Kidney glomerular epithelial cell (primary cell): ENCODE results near the gene DOK7.

Experiments used
- DNase-seq: peaks from one replicate; lab custom pipeline; 2025; lab: John Stamatoyannopoulos, UW

The DOK7 gene

DNA sequence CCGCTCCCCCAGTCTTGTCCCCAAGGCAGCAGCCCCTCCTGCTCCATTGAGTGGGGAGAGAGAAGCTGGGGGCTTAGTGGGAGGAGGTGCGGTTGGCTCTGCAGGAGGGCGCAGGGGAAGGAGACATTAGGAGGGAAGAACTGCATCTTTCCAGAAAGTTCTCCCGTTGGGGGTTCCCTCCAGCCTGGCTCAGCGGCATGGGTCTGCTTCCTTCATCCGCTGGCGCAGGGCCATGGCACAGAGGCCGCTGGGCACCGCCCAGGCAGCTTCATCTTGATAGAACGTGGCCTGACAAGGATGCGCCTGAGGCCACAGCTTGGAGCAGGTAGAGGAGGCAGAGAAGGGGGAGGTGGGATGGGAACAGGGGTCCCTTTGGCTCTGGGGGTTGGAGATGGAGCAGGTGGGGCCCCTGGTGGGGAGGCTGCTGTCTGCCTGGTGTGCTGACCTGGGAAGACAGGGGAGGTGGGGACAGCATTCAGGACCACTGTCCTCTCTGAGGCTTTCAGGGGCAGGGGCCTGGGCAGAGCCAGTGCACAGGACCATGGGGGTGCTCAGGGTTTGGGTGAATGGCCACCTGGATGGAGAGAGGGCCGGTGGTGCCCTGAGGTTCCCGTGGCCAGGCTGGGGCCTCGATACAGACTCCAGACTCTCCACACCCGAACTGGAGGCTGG, 12.1 kb downstream of the DOK7 start:
- DNase-seq, result no peak

DNA sequence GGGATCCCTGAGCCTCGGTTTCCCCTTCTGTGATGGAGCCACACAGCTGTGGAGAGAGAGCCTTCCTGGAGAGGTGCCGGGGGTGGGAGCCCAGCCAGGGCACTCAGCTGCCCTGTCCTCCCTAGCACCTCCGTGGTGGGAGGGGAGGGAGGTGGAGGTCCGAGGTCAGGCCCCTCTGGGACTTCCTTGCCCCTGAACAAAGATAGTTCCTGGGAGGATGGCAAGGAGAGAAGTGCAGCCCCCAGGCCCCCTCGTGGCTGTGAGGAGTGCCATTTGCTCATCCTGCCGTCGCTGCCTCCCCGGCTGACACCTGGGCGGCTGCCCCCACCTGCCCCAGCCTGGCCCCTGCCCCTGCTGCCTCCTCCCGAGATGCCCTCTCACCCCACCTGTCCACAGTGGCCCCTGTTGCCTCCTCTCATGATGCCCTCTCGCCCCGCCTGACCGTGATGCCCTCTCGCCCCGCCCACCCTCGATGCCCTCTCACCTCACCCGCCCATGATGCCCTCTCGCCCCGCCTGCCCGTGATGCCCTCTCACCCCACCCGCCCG, 12.7 kb downstream of the DOK7 start:
- no peak for DNase-seq

DNA sequence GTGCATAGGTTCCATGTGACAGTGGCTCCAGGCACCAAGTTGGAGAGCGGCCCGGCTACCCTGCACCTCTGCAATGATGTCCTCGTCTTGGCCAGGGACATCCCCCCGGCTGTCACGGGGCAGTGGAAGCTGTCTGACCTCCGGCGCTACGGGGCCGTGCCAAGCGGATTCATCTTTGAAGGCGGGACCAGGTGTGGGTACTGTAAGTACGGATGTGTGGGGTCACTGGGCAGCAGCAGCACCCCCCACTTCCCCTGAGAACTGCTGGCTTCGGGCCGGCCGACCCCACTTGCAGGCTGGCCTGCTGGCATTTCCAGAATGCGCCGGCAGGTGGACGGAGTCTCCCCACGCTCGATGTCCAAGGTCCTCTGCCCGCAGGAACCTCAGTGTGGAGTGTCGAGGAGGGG, 13.2 kb downstream of the DOK7 start:
- DNase-seq, result no peak

DNA sequence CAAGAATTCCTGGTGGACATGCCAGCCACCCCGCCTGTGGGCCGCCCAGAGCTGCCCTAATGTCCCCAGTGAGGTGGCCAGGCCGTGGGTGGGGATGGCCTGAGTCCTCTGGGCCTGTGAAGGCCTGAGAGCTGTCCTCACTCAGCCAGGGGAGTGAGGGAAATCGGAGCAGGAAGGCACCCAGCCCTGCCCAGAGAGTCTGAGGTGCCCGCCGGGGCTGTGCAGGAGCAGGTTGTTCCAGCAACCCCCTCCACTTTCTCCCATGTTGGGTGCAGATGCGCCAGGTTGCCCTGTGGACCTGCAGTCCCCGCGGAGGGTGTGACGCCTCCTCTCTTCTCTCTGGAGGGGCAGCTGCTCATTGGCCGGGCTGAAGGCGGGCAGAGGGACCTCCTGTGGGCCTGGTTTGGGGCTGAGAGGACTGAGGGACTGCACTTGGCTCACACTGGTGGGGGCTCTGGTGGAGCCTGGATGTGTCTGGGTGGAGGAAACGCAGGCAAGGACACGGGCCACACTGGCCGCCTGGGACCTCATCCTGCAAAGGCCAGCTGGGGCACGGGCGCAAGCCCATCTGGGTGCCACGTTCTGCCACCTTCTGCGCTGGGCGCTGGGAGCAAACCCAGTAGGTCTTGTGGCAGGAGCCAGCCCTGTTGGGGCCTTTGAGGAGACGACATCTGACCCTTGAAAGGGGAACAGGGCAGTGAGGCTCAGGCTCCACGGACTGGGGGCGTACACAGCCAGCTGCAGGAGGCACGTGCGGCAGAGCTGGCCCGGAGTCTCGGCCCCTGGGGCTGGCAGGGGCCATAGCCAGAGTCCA, 14.0 kb downstream of the DOK7 start:
- DNase-seq, result no peak

DNA sequence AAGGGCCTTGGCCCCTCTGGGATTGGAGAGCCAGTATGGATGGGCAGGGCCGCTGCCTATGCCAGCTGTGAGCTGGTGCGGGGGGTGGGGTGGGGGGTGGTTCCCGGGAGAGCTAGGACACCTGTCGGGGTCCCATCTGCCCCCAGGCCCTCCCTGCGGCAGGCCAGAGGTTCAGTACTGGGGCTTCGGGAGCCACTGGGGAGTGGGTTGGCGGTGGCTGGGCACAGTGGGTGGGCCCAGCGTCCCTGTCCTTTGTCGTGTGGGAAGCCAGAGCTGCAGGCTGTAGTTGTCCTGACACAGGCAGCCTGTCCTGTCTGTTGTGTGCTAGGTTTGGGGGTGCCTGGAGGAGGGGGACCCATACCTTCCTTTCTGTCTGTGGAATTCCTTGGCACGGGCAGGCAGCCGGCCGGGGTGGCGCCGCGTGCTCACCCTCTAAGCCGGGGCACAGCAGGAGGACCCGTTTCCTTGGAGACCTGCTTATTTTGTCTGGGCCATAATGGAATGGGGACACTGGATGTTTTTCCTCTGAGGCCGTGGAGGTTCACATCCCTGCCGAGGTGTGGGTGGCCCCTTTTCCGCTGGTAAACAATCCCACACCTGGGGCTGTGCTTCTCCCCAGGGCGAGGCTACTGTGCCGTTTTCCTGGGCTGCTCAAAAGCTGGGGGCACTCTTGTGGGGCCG, 14.8 kb downstream of the DOK7 start:
- DNase-seq, result no peak

DNA sequence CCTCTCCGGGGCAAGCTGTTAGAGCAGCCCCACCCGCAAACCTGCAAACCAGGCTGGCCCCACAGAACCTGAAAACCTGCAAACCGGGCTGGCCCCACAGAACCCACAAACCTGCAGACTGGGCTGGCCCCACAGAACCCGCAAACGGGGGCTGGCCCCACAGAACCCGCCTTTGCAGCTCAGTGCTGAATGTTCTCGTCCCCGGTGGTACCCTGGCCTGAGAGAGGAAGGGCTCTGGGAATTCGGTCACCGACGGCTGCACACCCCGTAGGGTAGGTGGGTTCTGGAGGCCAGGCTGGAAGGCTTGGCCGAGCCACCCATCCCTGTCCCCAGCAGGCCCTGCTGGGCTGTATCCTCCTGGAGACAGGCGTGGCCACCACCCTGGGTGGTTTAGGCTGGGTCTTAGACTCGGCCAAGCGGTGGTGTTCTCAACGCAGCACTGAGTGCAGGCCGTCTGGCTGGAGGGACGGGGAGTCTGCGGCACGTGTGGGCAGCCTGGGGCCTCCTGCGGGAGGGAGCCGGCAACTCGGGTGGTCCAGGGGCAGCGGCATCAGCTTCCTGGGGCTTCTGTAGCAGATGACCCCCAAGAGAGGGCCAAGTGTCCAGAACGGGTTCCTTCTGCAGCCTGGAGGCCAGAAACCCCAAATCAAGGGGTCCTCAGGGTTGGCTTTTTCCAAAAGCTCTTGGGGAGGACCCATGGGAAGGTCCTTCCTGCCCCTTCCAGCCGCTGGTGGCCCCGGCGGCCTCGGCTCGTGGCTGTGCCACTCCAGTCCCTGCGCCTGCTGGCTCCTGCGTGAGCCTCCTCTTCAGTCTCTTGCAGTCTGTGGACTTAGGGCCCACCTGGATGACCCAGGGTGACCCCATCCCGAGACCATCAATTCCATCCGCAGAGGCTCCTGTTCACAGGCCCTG, 15.6 kb downstream of the DOK7 start:
- DNase-seq, result no peak

DNA sequence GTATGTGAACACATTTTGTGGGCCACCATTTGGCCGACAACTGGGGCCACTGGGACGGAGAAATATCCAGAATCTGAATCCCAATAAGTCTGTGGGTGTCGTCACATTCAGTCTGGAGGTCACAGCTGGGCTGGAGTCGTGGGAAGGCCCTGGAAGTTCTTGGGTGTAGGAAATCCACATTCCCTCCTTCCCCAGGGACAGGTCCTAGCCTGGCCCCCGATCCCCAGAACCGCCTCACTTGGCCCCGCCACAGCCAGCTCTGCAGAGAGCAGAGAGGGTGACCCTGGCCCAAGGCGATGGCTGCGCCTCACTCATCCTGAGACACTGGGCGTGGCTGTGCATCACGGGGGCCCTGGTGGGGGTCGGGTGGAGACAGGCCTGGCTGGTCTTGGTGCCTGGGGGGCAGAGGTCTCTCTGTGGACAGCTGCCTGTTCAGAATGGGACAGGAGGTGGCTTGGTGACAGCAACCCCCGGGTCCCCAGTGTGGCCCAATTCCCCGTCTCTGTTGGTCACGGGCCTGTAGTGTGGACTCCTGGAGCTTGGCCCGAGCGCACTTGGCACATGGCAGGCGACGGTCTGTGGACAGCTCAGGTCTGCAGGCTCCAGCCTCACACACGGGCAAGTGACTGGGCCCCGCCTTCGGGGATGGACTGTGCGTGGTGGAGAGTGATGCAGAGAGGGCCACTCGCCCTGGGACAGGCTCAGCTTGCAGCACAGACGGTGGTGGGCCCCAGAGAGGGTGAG, 16.4 kb downstream of the DOK7 start:
- DNase-seq, result no peak

DNA sequence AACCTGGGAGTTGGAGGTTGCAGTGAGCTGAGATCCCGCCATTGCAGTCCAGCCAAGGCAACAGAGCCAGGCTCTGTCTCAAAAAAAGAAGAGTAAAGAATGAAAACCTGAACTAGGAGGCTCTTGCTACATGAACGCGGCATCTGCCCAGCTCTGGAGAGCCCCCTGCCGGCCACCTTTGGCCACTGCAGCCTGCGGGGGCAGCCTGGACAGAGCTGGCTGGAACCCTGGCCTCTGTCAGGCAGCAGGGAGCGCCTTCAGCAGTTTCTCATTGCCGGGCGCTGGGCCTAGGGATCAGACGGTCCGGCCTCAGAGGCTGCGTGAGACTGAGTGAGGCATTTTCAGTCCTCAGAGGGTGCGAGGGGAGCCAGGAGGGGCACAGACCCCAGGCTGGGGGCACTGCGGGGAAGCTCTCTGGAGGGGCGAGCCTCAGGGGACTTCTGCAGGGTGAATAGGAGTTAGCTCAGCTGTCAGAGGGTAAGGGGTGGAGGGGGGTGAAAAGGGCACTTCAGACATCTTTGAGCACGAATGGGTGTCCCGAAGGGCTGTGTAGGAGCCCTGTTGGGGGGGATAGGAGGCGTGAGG, 17.5 kb downstream of the DOK7 start:
- DNase-seq, result peak; percentile 45

DNA sequence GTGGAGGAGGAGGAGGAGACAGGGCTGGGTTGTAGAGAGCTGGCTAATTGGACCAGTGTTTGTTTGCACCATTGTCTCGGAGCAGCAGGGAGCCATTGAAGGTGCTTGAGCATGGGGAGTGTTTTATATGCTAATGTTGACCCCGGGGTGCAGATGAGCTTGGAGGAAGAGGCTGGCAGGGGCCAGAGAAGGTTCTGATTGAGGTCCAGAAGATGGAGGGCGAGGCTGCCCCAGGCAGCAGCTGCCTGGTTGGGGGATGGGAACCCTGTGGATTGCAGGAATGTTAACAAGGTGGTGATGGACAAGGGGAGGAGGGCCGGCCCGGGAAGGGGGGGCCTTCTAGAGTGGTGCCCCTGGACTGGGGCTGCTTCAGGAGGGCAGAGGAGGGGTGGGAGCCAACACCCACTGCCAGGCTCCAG, 18.0 kb downstream of the DOK7 start:
- no peak for DNase-seq

DNA sequence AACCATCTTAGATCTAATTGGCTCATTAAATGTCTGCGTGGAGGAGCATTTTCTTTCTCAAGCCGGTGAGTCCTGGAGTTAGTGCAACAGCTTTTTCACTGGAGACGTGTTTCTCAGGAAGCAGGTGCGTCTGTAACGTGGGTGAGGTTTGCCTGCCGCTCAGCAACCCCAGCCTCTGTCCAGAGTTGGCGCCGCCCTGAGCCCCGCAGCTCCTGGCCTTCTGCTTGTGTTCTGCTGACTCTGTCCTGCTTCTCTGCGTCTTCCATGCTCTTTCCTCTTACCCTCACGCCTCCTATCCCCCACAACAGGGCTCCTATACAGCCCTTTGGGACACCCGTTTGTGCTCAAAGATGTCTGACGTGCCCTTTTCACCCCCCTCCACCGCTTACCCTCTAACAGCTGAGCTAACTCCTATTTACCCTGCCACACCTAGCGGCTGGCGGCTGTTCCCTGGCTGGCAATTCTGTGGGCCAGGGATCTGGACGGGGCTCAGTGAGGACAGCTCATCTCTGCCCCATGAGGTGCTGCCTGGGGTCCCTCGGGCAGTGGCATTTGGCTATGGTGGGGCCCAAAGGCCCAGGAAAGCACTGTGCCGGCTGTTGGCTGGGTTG, 18.8 kb downstream of the DOK7 start:
- DNase-seq, result no peak

DNA sequence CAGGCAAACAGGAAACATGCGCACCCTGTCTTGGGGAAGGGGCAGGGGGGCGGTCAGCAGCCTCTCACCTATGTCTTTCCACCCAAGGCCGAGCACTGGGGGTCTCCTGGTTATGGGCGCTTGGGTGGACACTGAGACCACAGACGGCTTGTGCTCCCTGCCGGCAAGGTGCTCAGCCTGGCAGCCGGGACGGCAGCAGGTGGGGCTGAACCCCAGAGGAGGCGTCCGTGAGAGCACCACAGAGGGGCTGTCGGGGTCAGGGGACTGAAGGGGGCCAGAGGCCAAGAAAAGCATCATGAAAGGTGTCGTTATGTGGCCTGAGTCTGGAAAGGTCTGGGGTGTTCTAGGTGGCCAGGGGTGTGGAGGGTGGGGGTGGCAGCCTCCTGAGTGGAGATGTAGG, 19.6 kb downstream of the DOK7 start:
- DNase-seq, result no peak

DNA sequence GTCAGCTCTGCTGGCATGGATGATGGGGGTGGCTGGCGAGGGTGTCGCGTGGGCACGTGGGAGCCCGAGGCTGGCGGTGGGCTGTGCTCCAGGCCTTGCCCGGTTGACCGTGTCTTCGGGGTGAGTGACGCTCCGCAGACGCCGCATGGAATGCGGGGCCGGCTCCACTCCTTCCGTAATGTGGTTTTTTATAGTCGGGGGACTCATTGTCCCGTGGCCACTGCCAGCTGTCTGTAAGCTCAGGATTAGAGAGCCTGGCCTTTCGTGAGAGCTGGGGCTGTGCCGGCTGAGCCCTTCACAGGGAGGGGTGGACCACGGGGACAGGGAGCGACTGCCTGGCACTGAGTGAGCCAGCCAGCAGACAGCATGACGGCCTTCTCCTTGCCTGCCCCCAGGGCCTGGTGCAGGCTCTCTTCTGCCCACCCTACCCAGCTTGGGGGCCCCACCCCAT, 20.4 kb downstream of the DOK7 start:
- DNase-seq, result no peak

DNA sequence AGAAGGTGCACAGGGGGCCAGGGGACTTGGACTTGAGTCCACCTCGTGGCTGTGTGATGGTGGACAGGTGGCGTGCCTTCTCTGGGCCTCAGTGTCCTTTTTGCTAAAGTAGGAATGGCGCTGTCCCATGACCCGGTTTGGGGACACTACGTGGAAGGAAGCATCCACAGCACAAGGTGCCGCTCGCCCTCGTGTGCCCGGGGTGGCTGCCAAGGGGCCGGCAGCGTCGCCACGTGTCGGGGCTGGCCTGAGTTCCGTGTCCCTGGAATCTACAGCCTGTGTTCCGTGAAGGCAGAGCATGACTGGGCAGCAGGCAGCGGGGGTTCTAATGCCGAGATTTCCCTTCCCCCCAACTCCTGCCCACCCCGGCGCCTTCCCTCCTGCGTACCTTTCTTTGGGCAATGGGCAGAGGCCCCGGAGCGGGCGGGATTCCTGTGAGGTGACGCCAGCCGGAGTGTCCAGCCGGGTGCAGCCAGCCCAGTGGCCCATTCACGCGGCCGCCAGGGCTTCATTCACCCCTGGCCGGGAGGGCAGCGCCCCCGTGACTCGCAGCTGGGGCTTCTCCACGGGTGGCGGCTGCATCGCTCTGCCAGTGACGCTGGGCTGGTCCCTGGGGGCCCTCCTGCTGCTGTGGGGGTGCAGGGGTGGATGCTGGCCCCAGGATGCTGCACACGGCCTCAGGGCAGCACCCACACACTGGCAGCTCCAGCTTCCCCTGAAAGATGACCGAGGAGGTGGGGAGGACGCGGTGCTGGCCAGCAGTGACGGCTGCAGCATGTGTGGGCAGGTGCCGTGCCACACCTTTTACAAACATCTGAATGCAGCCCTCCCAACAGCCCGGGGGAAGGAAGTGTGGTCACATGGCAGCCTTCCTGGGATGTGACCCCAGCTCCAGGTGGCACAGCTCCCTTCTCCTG, 21.2 kb downstream of the DOK7 start:
- peak; percentile 94 for DNase-seq

DNA sequence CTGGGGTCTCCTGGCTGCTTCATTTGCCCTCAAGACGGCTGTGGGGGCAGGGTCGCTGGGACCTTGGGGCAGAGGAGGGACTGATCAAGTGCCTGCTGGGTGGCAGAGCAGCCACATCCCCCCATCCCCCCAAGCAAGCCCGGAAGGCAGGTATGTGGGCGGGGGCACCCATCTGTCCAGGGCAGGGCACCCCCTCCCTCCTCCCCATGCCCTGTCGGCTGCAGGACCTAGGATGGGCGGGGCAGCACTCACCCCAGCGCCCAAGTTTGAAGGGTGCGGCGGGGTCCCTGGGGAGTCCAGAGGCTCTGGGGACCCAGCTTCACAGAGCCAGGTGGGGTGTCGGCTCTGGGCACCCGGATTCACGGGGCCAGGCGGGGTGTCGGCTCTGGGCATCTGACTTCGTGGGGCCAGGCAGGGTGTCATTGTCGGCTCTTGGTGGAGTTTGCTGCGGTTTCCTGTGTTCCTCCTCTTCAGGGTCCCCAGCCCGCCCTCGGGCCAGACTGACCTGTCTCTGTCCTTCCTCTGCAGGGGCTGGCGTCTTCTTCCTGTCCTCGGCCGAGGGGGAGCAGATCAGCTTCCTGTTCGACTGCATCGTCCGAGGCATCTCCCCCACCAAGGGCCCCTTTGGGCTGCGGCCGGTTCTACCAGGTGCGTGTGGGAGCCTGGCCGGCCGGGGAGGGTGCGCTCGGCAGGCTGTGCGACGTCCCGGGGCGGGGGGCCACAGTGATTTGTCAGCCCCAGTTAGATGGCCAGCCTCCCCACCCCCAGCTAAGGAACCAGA, 22.1 kb downstream of the DOK7 start:
- no peak for DNase-seq

DNA sequence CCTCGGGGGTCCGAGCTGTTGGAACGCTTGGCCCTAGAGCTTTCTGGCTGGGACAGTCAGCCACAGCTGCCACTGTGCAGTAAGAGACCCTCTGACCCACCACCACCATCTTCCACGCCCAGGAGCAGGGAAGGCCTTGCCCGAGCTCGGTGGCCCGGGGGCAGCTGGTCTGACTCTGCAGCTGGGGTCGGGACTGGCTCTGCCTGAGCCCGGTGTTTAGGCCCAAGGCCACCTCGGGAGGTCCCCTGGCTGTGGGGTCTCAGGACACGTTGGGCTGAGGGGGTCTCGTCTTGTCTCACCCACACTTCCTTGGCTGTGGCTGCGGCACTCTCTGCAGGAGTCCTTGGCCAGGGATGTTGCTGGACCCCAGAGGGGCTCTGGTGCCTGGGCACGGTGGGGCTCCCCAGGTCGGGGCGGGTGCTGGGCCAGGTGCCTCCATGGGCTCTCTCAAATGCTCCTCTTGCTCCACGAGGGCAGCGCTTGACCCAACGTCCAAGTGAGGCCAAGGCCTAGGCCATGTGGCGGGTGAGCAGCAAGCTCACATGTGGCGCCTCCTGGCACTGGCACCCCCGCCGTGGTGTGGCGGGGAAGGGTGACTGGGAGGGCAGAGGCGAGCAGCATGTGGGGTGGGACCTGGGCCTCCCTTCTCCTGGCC, 22.9 kb downstream of the DOK7 start:
- no peak for DNase-seq

DNA sequence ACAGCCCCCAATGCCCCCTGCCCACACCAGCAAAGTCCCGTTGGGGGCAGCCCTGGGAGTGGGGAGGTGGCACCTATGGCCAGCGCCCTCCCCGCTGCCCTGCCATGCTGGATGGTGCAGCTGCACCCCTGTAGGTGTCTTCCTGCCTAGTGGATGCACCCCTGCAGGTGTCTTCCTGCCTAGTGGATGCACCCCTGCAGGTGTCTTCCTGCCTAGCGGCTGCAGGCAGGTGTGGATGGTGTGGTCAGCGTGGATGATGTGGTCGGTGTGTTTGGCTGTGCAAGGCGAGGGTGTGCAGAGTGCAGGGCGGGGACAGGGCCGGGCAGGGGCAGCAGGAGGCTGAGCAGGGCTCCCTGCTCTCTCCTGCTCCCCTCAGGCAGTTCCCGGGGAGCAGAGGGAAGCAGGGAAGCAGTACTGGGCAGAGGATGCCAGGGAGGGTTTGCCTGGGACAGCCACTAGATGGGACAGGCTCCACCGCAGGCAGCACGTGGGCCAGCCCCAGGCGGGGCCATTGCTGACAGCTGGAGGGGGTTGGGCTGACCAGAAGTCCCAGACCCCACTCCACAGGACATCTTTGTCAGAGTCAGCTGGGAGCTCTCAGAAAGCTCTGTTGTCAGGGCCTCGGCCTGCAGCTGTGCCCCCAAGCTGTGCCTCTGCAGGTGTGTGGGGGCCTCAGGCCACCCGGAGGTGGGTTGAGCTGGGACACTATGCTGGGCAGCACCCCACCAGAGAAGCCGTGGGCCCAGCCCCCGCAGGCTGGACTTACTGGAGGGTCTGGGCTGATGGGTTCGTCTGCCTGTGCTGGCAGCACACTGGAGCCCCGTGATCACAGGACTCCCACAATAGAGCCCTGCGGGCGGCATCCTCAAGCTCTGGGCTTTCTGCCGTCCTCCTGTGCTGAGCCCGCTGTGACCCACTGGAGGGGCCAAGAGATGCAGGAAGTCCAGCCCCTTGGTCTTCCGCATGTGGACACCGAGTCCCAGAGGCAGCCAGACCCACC, 23.7 kb downstream of the DOK7 start:
- DNase-seq, result no peak
